Measurements from ENCODE around the gene EEF2. TPM values are rescaled to one million over a fixed set of nuclear protein-coding genes. Genes with fewer than 3 reads are reported as not detected.

The EEF2 gene
- total RNA-seq, 1 donor from 2014 or later: 2,896 TPM

GRCh38 chr19:3985643-3986259 is 488 bp upstream of the EEF2 start:
- Mint-ChIP-seq H3K27ac (ENCODE audit: unreplicated experiment) (no peak overlapping the region), H3K36me3 (ENCODE audit: low read depth, unreplicated experiment) (peaks cover 29% of the 10 kb centered on the region), H3K4me3 (ENCODE audit: unreplicated experiment) (peak overlapping the region; percentile 99), H3K4me1 (ENCODE audit: unreplicated experiment) (peaks cover 27% of the 10 kb centered on the region), H3K27me3 (ENCODE audit: unreplicated experiment) (peaks cover 20% of the 10 kb centered on the region), H3K9me3 (ENCODE audit: unreplicated experiment) (no peaks in the 10 kb centered on the region)
- no peak for DNase-seq (ENCODE audit: low spot score)
- TF ChIP-seq CTCF (IDR thresholded peaks at IDR 0.05; ENCODE audit: unreplicated experiment): no peak

- no peak for DNase-seq (ENCODE audit: low spot score)
- H3K4me3 Mint-ChIP-seq (ENCODE audit: unreplicated experiment): peak overlapping the region; percentile 99
- TF ChIP-seq CTCF (IDR thresholded peaks at IDR 0.05; ENCODE audit: unreplicated experiment): no peak
- H3K36me3 Mint-ChIP-seq (ENCODE audit: low read depth, unreplicated experiment): peaks cover 29% of the 10 kb centered on the region
- H3K4me1 Mint-ChIP-seq (ENCODE audit: unreplicated experiment): peaks cover 27% of the 10 kb centered on the region
- peak overlapping the region; percentile 97 for H3K27ac Mint-ChIP-seq (ENCODE audit: unreplicated experiment)
- H3K9me3 Mint-ChIP-seq (ENCODE audit: unreplicated experiment): no peaks in the 10 kb centered on the region
- peaks cover 20% of the 10 kb centered on the region for H3K27me3 Mint-ChIP-seq (ENCODE audit: unreplicated experiment)
Observed at GRCh38 chr19:3984584-3984907, 717 bp downstream of the EEF2 start.

GRCh38 chr19:3983936-3984583 is 1.2 kb downstream of the EEF2 start:
- Mint-ChIP-seq H3K9me3 (ENCODE audit: unreplicated experiment) (no peaks in the 10 kb centered on the region), H3K27me3 (ENCODE audit: unreplicated experiment) (peaks cover 20% of the 10 kb centered on the region), H3K4me3 (ENCODE audit: unreplicated experiment) (peak overlapping the region; percentile 99), H3K4me1 (ENCODE audit: unreplicated experiment) (peaks cover 27% of the 10 kb centered on the region), H3K27ac (ENCODE audit: unreplicated experiment) (peak overlapping the region; percentile 97), H3K36me3 (ENCODE audit: low read depth, unreplicated experiment) (peaks cover 29% of the 10 kb centered on the region)
- DNase-seq (ENCODE audit: low spot score): no peak
- no peak for TF ChIP-seq CTCF (IDR thresholded peaks at IDR 0.05; ENCODE audit: unreplicated experiment)

- H3K36me3 Mint-ChIP-seq (ENCODE audit: low read depth, unreplicated experiment): peaks cover 29% of the 10 kb centered on the region
- H3K4me3 Mint-ChIP-seq (ENCODE audit: unreplicated experiment): peak overlapping the region; percentile 99
- peak overlapping the region; percentile 97 for H3K27ac Mint-ChIP-seq (ENCODE audit: unreplicated experiment)
- DNase-seq (ENCODE audit: low spot score): no peak
- peaks cover 27% of the 10 kb centered on the region for H3K4me1 Mint-ChIP-seq (ENCODE audit: unreplicated experiment)
- no peaks in the 10 kb centered on the region for H3K9me3 Mint-ChIP-seq (ENCODE audit: unreplicated experiment)
- H3K27me3 Mint-ChIP-seq (ENCODE audit: unreplicated experiment): peaks cover 22% of the 10 kb centered on the region
- TF ChIP-seq CTCF (IDR thresholded peaks at IDR 0.05; ENCODE audit: unreplicated experiment): no peak
Observed at GRCh38 chr19:3983542-3983914, 1.7 kb downstream of the EEF2 start.

Measured in endothelial cell (in vitro differentiated cells).